Stimulated activated CD8-positive, alpha-beta memory T cell treated with anti-CD3 and anti-CD28 coated beads, Interleukin-12 subunit alpha, Interleukin-12 subunit beta, amount 100 ng/mL, for 4 hours (primary cell): Measurements from ENCODE around the gene FMNL2.

Source experiments
- DNase-seq: peaks from one replicate; pipeline ENCODE4 v3.0.0-alpha.2; 2020; ENCODE audit warnings: low read depth

FMNL2 gene

GRCh38 chr2:152558158-152558984 lies 223.4 kb downstream of the FMNL2 start:
- no peak for DNase-seq

GRCh38 chr2:152559008-152559407 lies 224.0 kb downstream of the FMNL2 start:
- DNase-seq, result no peak

- DNase-seq, result no peak
Measured at GRCh38 chr2:152560166-152560565, 225.2 kb downstream of the FMNL2 start.

GRCh38 chr2:152560873-152561595 lies 226.1 kb downstream of the FMNL2 start:
- DNase-seq, result no peak

GRCh38 chr2:152562198-152562884 lies 227.4 kb downstream of the FMNL2 start:
- DNase-seq, result no peak

GRCh38 chr2:152563764-152564163 lies 228.8 kb downstream of the FMNL2 start:
- DNase-seq, result no peak

- no peak for DNase-seq
Measured at GRCh38 chr2:152564754-152565551, 230.0 kb downstream of the FMNL2 start.

GRCh38 chr2:152565884-152566727 lies 231.1 kb downstream of the FMNL2 start:
- no peak for DNase-seq

- DNase-seq, result no peak
Measured at GRCh38 chr2:152566728-152567069, 231.7 kb downstream of the FMNL2 start.

GRCh38 chr2:152568531-152568930 lies 233.6 kb downstream of the FMNL2 start:
- DNase-seq, result no peak

- no peak for DNase-seq
Measured at GRCh38 chr2:152569186-152569585, 234.2 kb downstream of the FMNL2 start.

- DNase-seq, result no peak
Measured at GRCh38 chr2:152571048-152571766, 236.2 kb downstream of the FMNL2 start.

GRCh38 chr2:152572031-152572430 lies 237.1 kb downstream of the FMNL2 start:
- DNase-seq, result no peak

GRCh38 chr2:152573168-152573567 lies 238.2 kb downstream of the FMNL2 start:
- no peak for DNase-seq

- DNase-seq, result no peak
Measured at GRCh38 chr2:152577579-152577978, 242.6 kb downstream of the FMNL2 start.

GRCh38 chr2:152578573-152578972 lies 243.6 kb downstream of the FMNL2 start:
- DNase-seq, result no peak

GRCh38 chr2:152580714-152581113 lies 245.7 kb downstream of the FMNL2 start:
- DNase-seq, result no peak

- no peak for DNase-seq
Measured at GRCh38 chr2:152581360-152581759, 246.4 kb downstream of the FMNL2 start.

- DNase-seq, result no peak
Measured at GRCh38 chr2:152582081-152582480, 247.1 kb downstream of the FMNL2 start.

GRCh38 chr2:152583512-152584229 lies 248.7 kb downstream of the FMNL2 start:
- no peak for DNase-seq
